Activated CD4-positive, alpha-beta T cell treated with anti-CD3 and anti-CD28 coated beads for 36 hours (primary cell): Measurements from ENCODE around the gene USP9X. TPM values are rescaled to one million over a fixed set of nuclear protein-coding genes. Genes with fewer than 3 reads are reported as not detected.

ENCODE experiments used
- ATAC-seq: fragments of 200-7000 bp; cut with Tn5 transposase; one replicate; pipeline ENCODE4 v1.10.0; 2021; ENCODE audit warnings: mild to moderate bottlenecking, moderate library complexity
- CTCF ChIA-PET: fragments of 350-600 bp; sonication (Branson Sonifier 250); formaldehyde crosslinking; loops from one replicate; lab custom pipeline; 2021; ENCODE audit warnings: antibody characterized with exemption; lab: Charles Lee
- POLR2A ChIA-PET: fragments of 350-600 bp; sonication (Branson Sonifier 250); formaldehyde crosslinking; loops from one replicate; lab custom pipeline; 2021; ENCODE audit warnings: antibody characterized with exemption, inconsistent platforms; lab: Charles Lee
- DNase-seq: peaks from one replicate; pipeline ENCODE4 v3.0.0-alpha.2; 2020
- H3K27ac Mint-ChIP-seq: one replicate; pipeline ENCODE4 v1.8.0; 2021; ENCODE audit warnings: mixed read lengths
- H3K27me3 Mint-ChIP-seq: one replicate; pipeline ENCODE4 v1.8.0; 2021; ENCODE audit warnings: mixed read lengths
- H3K36me3 Mint-ChIP-seq: one replicate; pipeline ENCODE4 v1.8.0; 2021; ENCODE audit warnings: low read depth, mixed read lengths
- H3K4me1 Mint-ChIP-seq: one replicate; pipeline ENCODE4 v1.8.0; 2021; ENCODE audit warnings: mixed read lengths
- H3K4me3 Mint-ChIP-seq: one replicate; pipeline ENCODE4 v1.8.0; 2021; ENCODE audit warnings: mild to moderate bottlenecking, moderate library complexity, mixed read lengths
- H3K9me3 Mint-ChIP-seq: one replicate; pipeline ENCODE4 v1.8.0; 2021; ENCODE audit warnings: low read depth, mixed read lengths
- intact Hi-C, 2 experiments: fragments of 100-400 bp; cut with DNase I in 1 of 2; cut with micrococcal nuclease in 1 of 2; formaldehyde crosslinking; loops; one replicate each; pipeline versions ENCODE4 v1.14.2 to v1.15.1; 2022 to 2024; cut with DNase I, micrococcal nuclease
- total RNA-seq, 2 experiments: library from RNA; stranded (reverse); gene quantifications; one replicate each; pipeline ENCODE4 v1.2.3, GENCODE V29; 2021

The USP9X gene
- total RNA-seq, 2 experiments from 2014 or later = 53.9 to 60.6 TPM

DNA sequence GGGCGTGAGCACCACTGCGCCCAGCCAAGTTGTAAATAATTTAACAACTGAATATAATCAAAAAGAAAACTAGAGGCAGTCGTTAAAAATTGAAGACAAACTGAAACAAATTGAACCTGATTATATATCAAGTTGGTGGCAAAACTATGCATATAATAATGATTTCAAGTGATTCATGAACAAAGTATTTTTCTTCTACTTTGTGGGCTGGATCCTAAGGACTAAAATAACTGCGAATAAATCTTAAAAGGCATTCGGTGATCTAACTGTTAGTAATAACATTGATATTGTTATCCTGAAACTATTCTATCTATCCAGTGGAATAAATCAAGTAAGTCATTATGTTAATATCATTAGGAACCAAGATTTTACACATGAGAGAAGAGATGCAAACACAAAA lies 21.2 kb upstream of the USP9X start:
- POLR2A ChIA-PET = no interaction called here
- no peaks in the 10 kb centered on the region for H3K4me1 Mint-ChIP-seq
- H3K4me3 Mint-ChIP-seq = no peak overlapping the region
- DNase-seq = no peak
- intact Hi-C loops = no loop called here
- H3K27me3 Mint-ChIP-seq = no peaks in the 10 kb centered on the region
- H3K36me3 Mint-ChIP-seq = no peaks in the 10 kb centered on the region
- CTCF ChIA-PET = no interaction called here
- no peaks in the 10 kb centered on the region for H3K9me3 Mint-ChIP-seq
- ATAC-seq = no peak
- H3K27ac Mint-ChIP-seq = no peak overlapping the region

GRCh38 chrX:41066391-41066790 lies 18.9 kb upstream of the USP9X start:
- ChIA-PET CTCF (no interaction called here), POLR2A (no interaction called here)
- no peak for ATAC-seq
- intact Hi-C loops = no loop called here
- Mint-ChIP-seq H3K27ac (no peak overlapping the region), H3K9me3 (no peaks in the 10 kb centered on the region), H3K4me3 (no peak overlapping the region), H3K27me3 (no peaks in the 10 kb centered on the region), H3K4me1 (no peaks in the 10 kb centered on the region), H3K36me3 (no peaks in the 10 kb centered on the region)
- DNase-seq = no peak

DNA sequence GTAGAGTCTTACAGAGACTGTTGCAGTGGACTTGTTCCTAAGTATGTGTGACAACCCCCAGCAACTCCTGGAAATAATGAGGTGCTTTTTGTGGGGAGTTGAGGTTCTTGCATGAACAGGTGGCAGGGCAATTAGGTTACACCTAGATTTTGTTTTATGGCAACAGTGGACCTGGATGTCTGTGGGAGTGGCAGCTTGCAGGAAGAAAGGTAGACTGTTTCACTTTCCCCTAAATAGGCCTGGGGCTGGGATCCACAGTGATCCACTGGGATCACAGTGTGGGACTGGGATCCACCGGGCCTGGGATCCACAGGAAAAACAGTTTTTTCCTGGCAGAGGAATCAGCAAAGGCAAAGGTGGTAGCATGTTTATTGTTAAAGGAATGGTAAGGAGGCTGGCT lies 18.3 kb upstream of the USP9X start:
- H3K9me3 Mint-ChIP-seq = no peaks in the 10 kb centered on the region
- H3K27me3 Mint-ChIP-seq = no peaks in the 10 kb centered on the region
- no peak overlapping the region for H3K27ac Mint-ChIP-seq
- ChIA-PET CTCF (no interaction called here), POLR2A (no interaction called here)
- H3K36me3 Mint-ChIP-seq = no peaks in the 10 kb centered on the region
- no peak for DNase-seq
- ATAC-seq = no peak
- intact Hi-C loops = no loop called here
- no peaks in the 10 kb centered on the region for H3K4me1 Mint-ChIP-seq
- H3K4me3 Mint-ChIP-seq = no peak overlapping the region

DNA sequence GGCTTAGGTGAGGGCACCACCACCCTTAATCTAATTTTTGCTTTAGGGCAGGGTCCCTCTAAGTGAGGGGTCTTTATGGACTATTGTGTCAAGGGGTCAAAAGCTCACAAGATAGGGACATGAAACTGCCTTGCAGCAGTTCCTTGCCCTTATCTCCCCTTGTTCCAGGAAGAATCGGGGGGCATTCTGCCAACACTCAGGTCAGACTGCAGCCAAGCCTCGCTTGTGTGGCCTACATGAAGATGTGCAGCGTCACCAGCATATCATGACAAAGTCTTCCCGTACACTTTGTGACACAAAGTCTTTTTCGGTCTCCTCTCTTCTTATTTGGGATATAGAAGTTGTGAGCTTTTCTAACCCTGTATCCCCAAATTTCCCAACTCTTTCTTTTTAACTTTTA lies 17.5 kb upstream of the USP9X start:
- H3K36me3 Mint-ChIP-seq = no peaks in the 10 kb centered on the region
- H3K4me3 Mint-ChIP-seq = no peak overlapping the region
- H3K27ac Mint-ChIP-seq = no peak overlapping the region
- ATAC-seq (no peak), DNase-seq (no peak)
- H3K27me3 Mint-ChIP-seq = no peaks in the 10 kb centered on the region
- no peaks in the 10 kb centered on the region for H3K4me1 Mint-ChIP-seq
- ChIA-PET CTCF (interaction anchor here (0.5 kb wide), 1 partner anchor 57 kb away, joined by 3 read pairs; no protein-coding TSS in a partner anchor), POLR2A (no interaction called here)
- intact Hi-C loops = no loop called here
- H3K9me3 Mint-ChIP-seq = no peaks in the 10 kb centered on the region

- POLR2A ChIA-PET = no interaction called here
- H3K36me3 Mint-ChIP-seq = no peaks in the 10 kb centered on the region
- H3K27me3 Mint-ChIP-seq = no peaks in the 10 kb centered on the region
- no peaks in the 10 kb centered on the region for H3K4me1 Mint-ChIP-seq
- CTCF ChIA-PET = interaction anchor here (0.6 kb wide), 1 partner anchor 62 kb away, joined by 3 read pairs; no protein-coding TSS in a partner anchor
- intact Hi-C loops = no loop called here
- H3K4me3 Mint-ChIP-seq = no peak overlapping the region
- ATAC-seq (no peak), DNase-seq (no peak)
- no peak overlapping the region for H3K27ac Mint-ChIP-seq
- H3K9me3 Mint-ChIP-seq = no peaks in the 10 kb centered on the region
Measured at GRCh38 chrX:41076742-41077141, 8.5 kb upstream of the USP9X start.

DNA sequence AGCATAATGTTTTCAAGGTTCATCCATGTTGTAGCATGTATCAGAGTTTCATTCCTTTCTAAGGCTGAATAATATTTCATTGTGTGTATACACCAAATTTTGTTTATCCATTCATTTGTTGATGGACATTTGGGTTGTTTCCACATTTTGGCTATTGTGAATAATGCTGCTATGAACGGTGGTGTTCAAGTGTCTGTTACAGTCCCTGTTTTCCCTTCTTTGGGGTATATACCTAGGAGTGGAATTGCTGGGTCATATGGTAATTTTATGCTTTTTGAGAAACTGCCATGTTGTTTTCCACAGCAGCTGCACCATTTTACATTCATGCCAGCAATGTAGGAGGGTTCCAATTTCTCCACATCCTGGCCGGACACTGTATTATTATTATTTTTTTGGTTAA lies 3.4 kb upstream of the USP9X start:
- Mint-ChIP-seq H3K4me3 (no peak overlapping the region), H3K4me1 (peaks cover 3% of the 10 kb centered on the region), H3K9me3 (no peaks in the 10 kb centered on the region), H3K36me3 (no peaks in the 10 kb centered on the region), H3K27ac (no peak overlapping the region), H3K27me3 (no peaks in the 10 kb centered on the region)
- intact Hi-C loops = loop anchor here (10.0 kb wide), 2 partner anchors 437 to 977 kb away; partner anchors contain the start of gene CXorf38 (in 1 of the 2)
- DNase-seq = no peak
- no peak for ATAC-seq
- CTCF ChIA-PET = no interaction called here
- POLR2A ChIA-PET = no interaction called here

DNA sequence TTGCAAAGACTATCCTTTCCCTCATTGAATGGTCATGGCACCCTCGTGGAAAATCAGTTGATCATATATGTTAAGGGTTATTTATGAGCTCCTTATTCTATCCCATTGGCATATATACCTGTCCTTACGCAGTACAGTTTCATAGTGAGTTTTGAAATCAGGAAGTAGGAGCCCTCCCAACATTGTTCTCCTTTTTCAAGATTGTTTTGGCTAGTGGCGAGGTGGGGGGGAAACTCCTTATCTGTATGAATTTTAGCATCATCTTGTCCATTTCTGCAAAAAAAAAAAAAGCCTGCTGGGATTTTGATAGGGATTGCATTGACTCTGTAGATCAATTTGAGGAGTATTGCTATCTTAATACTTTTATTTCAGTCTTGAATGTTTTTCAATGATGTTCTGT lies 2.5 kb upstream of the USP9X start:
- no peak for ATAC-seq
- H3K27me3 Mint-ChIP-seq = no peaks in the 10 kb centered on the region
- POLR2A ChIA-PET = no interaction called here

GRCh38 chrX:41084044-41084892 lies 977 bp upstream of the USP9X start:
- POLR2A ChIA-PET = interaction anchor here (0.7 to 2.1 kb wide), 5 partner anchors 11 to 349 kb away, joined by 4 to 11 read pairs (median 7); partner anchors contain the start of gene MED14
- intact Hi-C loops = loop anchor here (1.0 to 10.0 kb wide), 12 partner anchors 31 to 979 kb away; partner anchors contain the start of genes CXorf38 (in 2 of the 2), ATP6AP2 (in 1 of the 2) and MED14 (in 1 of the 2)
- Mint-ChIP-seq H3K27me3 (no peaks in the 10 kb centered on the region), H3K27ac (peak overlapping the region; percentile 99), H3K4me1 (peaks cover 14% of the 10 kb centered on the region), H3K36me3 (peaks cover 10% of the 10 kb centered on the region), H3K4me3 (peak overlapping the region; percentile 80), H3K9me3 (no peaks in the 10 kb centered on the region)
- DNase-seq (peak; percentile 96), ATAC-seq (peak; percentile 67)
- CTCF ChIA-PET = interaction anchor here (1.2 kb wide), 1 partner anchor 31 kb away, joined by 4 read pairs; no protein-coding TSS in a partner anchor

More for the DNA sequence above, 2.5 kb upstream of the USP9X start:
- Mint-ChIP-seq H3K9me3 (no peaks in the 10 kb centered on the region), H3K4me1 (peaks cover 3% of the 10 kb centered on the region), H3K36me3 (peaks cover 2% of the 10 kb centered on the region), H3K4me3 (no peak overlapping the region), H3K27ac (no peak overlapping the region)
- intact Hi-C loops = loop anchor here (10.0 kb wide), 2 partner anchors 438 to 978 kb away; partner anchors contain the start of gene CXorf38 (in 1 of the 2)
- CTCF ChIA-PET = no interaction called here
- DNase-seq = no peak

- ATAC-seq = peak; percentile 35
- peak overlapping the region; percentile 86 for H3K27ac Mint-ChIP-seq
- DNase-seq = peak; percentile 75
- H3K4me3 Mint-ChIP-seq = peak overlapping the region; percentile 80
- H3K4me1 Mint-ChIP-seq = peaks cover 25% of the 10 kb centered on the region
- intact Hi-C loops = loop anchor here (2.0 to 10.0 kb wide), 8 partner anchors 29 to 981 kb away; partner anchors contain the start of genes CXorf38 (in 1 of the 2) and DDX3X (in 1 of the 2)
- peaks cover 10% of the 10 kb centered on the region for H3K36me3 Mint-ChIP-seq
- POLR2A ChIA-PET = interaction anchor here (0.6 to 2.1 kb wide), 6 partner anchors 11 to 514 kb away, joined by 3 to 10 read pairs (median 6); partner anchors contain the start of gene MED14
- no peaks in the 10 kb centered on the region for H3K9me3 Mint-ChIP-seq
- CTCF ChIA-PET = interaction anchor here (1.6 kb wide), 1 partner anchor 11 kb away, joined by 5 read pairs; no protein-coding TSS in a partner anchor
- no peaks in the 10 kb centered on the region for H3K27me3 Mint-ChIP-seq
Measured at GRCh38 chrX:41085512-41085877, 250 bp downstream of the USP9X start.

DNA sequence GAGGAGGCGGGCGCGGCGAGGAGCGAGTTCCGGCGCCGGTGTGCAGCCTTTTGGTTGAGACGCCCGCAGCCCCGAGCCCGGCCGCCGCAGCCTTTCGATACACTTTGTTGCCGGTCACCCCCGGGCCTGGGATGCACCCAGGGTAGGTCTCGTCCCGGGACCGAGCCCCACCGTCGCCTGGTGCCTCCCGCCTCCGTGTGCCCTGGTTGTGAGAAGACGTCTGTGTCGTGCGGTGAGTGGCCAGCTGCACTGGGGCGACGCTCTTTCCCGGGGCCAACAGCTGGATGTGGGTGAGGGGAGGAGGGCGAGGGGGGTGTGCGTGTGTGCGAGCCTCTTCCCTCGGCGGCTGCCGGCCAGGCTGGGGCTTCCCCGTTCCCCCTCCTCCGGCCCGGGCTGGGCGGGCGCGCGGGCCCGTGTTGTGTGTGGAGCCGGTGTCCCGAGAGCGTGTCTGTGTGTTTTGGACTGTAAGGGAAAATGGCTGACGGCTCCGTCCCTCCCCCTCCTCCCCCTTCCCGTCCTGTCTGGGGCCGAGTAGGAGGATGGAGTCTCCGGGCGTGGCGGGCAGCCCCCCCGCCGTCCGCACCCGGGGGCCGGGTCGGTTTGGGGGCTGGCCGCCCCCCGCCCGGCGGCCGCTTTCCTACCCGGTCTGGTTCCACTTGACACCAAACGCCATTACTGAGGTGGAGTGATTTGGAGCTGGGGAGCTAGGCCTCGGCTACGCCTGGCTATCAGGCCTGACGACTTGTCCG lies 807 bp downstream of the USP9X start:
- peak overlapping the region; percentile 91 for H3K27ac Mint-ChIP-seq
- ATAC-seq = peak; percentile 7
- H3K4me1 Mint-ChIP-seq = peaks cover 30% of the 10 kb centered on the region
- peak overlapping the region; percentile 80 for H3K4me3 Mint-ChIP-seq
- POLR2A ChIA-PET = interaction anchor here (0.5 to 2.1 kb wide), 9 partner anchors 10 to 515 kb away, joined by 3 to 10 read pairs (median 4); partner anchors contain the start of gene MED14
- peak; percentile 66 for DNase-seq
- intact Hi-C loops = loop anchor here (2.0 to 10.0 kb wide), 8 partner anchors 29 to 981 kb away; partner anchors contain the start of genes CXorf38 (in 1 of the 2) and DDX3X (in 1 of the 2)
- no peaks in the 10 kb centered on the region for H3K9me3 Mint-ChIP-seq
- H3K27me3 Mint-ChIP-seq = no peaks in the 10 kb centered on the region
- peaks cover 10% of the 10 kb centered on the region for H3K36me3 Mint-ChIP-seq
- CTCF ChIA-PET = interaction anchor here (1.6 kb wide), 1 partner anchor 10 kb away, joined by 5 read pairs; no protein-coding TSS in a partner anchor

DNA sequence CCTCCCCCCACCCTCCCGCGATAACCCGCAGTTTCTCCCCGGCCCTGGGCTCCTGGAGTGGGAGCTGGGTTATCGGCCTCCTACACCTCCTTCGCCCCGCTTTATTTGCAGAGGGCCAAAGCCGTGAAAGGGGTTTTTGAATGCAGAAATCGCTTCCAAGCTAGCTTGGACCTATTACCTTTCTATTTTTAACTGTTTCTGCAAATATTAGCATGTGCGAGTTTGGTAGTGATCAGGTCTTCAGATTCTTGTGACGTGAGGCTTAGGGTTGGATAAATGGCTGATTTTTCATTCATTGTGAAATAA lies 1.3 kb downstream of the USP9X start:
- ATAC-seq (no peak), DNase-seq (no peak)
- intact Hi-C loops = loop anchor here (5.0 to 10.0 kb wide), 4 partner anchors 74 to 982 kb away; partner anchors contain the start of genes CXorf38 (in 1 of the 2) and DDX3X (in 1 of the 2)
- Mint-ChIP-seq H3K36me3 (peaks cover 10% of the 10 kb centered on the region), H3K27ac (peak overlapping the region; percentile 91), H3K4me1 (peaks cover 35% of the 10 kb centered on the region), H3K9me3 (no peaks in the 10 kb centered on the region), H3K27me3 (no peaks in the 10 kb centered on the region), H3K4me3 (peak overlapping the region; percentile 80)
- CTCF ChIA-PET = interaction anchor here (1.6 kb wide), 1 partner anchor 10 kb away, joined by 5 read pairs; no protein-coding TSS in a partner anchor
- POLR2A ChIA-PET = interaction anchor here (0.7 to 1.8 kb wide), 3 partner anchors 10 to 31 kb away, joined by 3 to 6 read pairs (median 3); no protein-coding TSS in a partner anchor
